Non-pigmented ciliary epithelial cell (primary cell): ENCODE data around the gene HOXC11.

Source experiments
- DNase-seq: peaks from one replicate; pipeline ENCODE4 v3.0.0-alpha.2; 2010; ENCODE audit warnings: low read depth

HOXC11 gene

DNA sequence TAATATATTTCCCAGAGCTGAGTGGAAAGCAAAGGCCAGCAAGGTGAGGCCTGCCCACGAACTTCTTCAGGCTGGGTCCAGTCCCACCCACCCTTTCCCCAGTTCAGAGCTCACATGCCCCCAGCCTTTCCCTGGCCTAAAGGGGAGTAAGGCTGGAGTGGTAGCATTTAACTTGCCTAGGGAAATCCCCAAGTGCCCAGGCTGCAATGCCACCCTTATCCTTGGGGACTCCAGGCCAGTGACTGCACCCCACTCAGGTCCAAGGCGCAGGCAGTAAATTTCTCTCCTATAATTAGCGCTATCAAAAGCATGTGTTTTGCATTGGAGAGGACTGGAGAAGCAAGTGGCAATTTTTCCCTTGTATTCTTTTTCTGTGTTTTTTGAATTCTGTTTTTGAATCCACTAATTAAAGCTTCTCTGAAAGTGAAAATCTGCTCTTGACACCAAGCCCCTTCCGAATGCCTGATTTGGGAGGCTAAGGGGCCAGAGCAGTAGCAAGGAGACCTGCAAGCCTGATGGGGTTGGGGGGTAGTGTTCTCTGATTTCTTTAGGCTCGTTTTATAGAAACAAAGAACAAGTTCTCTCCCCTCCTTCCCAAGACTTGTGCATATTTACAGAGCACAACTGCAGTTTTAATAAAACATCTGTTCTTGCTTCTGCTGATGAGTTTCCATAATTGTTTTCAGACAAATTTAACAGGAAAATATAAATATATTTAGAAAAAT is 51.8 kb downstream of the HOXC11 start:
- no peak for DNase-seq

DNA sequence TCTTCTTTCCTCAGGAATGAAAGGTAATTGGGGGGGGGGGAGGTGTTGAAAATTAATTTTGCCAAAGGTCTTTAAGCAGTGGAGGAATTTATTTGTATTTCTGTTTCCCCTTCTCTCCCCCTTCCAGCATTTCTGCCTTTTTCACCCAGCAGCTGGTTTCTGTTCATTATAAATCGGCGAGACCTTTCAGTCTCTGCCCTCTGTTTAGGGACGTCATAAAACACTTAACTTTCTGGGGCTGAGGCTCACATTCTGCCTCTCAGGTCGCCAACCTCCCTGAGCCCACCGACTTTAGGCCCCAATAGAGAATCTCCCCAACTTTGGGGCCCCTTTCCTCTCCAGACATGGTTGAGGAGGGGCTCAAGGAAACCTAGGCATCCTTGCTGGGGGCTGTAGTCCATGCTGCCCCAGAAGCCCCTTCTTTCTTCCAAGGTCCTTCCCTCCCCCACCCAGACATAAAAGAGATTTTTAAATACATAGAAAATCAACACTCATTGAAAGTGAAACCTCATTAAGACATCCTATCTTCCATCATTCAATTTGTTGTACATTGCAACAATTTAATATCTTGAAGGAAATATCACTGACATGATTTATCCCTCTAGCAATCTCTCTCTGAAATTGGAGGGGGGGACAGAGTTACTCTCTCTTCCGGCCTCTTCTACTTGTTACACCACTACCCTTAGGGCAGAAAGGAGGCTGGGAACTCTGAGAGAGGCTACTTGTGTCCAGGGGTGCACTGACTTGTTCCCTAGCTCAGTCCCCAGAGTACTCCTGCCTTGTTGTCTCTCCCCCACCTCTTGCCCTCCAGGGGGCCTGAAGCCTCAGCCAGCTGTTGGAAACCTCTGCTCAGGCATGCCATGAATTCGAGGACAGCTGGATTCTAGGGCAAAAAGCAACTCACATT is 52.8 kb downstream of the HOXC11 start:
- no peak for DNase-seq

GRCh38 chr12:54026640-54027441 is 53.9 kb downstream of the HOXC11 start:
- DNase-seq, result no peak
